Renal cortical epithelial cell (primary cell): ENCODE data around the gene TAPBP. TPM values are rescaled to one million over a fixed set of nuclear protein-coding genes. Genes with fewer than 3 reads are reported as not detected.

Experiments
- DNase-seq: peaks from one replicate; pipeline ENCODE4 v3.0.0-alpha.2; 2011; ENCODE audit warnings: low read depth
- total RNA-seq: library from RNA; depleted of rRNA; stranded (reverse); fragments of >200 nt; gene quantifications from 2 replicates; pipeline ENCODE4 v1.2.3, GENCODE V29; 2014

TAPBP gene
- total RNA-seq, 1 donor from 2014 or later: 147 TPM

DNA sequence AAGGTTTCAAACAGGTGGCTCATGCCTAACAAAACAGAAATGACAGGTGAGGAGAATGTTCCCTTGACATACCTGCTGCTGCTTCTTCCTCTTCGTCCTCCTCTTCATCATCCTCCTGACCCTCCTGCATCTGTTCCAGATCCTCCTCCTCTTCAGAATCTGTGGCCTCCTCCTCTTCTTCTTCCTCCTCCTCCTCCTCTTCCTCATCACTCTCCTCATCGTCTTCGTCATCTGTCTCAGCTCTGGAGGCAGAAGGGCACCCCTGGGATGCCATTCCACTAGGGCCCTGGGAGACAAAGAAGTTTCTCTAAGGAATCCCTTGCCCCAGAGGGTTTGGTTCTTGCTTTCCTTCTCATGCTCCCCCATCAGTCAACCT is 6.0 kb upstream of the TAPBP start:
- no peak for DNase-seq

GRCh38 chr6:33318426-33319073 is 4.7 kb upstream of the TAPBP start:
- no peak for DNase-seq

DNA sequence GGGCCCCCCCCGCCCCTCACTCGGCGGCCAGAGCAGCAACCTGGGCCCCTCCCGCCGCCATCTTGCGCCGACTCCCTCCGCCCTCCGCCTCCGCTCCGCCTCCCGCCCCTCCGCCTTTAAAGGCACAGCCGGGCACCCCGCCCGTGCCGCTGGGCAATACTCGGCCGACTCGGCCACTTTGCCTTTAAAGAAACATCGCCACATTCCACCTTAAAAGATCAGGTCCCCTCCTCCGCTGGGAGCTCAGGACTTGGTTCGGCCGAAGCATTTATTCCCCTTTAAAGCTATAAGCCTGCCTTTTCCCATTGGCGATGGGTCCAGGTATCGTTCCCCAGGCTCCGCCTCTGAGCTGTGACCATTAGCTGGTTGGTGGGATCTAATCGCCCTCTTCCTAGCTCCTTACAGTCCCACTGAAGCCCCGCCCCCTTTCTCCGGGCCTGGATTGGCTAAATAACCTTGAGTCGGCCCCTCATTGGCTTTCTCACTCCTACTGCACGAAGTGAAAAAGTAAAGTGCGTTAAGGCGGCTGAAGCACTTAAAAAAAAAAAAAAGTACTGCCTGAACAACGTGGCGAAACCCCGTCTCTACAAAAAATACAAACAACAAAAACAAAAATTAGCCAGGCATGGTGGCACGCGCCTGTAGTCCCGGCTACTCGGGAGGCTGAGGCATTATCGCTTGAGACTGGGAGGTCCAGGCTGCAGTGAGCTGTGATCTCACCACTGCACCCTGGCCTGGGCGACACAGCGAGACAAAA is 4.0 kb upstream of the TAPBP start, which contains the start of gene ZBTB22:
Gene ZBTB22 (minus strand): TSS at position 76 of the 757 bp plus-strand sequence. CDS start 828 bp downstream, outside the sequence.
- DNase-seq: peak; percentile 98

DNA sequence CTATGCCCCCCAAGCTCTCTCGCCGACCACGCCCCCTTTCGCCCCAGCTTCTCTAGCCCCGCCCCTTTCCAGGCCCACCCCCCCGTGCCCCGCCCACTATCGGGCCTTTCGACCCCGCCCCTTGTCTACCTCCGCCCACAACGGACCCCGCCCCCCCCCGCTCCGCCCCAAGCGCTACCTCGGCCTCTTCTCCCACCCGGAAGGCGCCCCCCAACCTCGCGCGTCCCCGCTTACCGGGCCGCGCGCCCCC is 3.5 kb upstream of the TAPBP start:
- no peak for DNase-seq

GRCh38 chr6:33316603-33317418 is 2.9 kb upstream of the TAPBP start:
- DNase-seq: no peak

GRCh38 chr6:33315793-33316602 is 2.1 kb upstream of the TAPBP start:
- DNase-seq: no peak

- no peak for DNase-seq
These were observed 1.3 kb upstream of the TAPBP start for GRCh38 chr6:33314943-33315792.

DNA sequence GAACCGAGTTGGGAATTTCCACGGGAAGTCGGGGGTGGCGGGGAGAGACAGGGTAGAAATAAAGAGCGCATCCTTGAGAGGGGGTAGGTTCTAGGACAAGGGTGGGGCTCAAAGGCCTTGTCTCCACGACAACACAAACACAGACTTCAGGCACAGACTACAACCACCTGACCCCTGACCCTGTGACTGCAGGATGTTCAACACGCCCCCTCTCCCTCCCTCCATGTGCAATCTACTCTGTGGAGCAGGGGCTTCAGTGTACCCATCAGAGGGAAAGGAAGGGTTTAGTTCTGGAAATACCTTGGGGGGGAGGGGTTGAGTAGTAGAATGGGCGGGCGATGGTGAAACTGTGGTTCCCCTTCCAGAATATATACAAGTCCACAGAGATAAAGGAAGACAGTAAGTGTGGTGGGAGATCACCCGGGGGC is 651 bp upstream of the TAPBP start:
- DNase-seq: peak; percentile 82

GRCh38 chr6:33313105-33313708 is 671 bp downstream of the TAPBP start:
- no peak for DNase-seq

DNA sequence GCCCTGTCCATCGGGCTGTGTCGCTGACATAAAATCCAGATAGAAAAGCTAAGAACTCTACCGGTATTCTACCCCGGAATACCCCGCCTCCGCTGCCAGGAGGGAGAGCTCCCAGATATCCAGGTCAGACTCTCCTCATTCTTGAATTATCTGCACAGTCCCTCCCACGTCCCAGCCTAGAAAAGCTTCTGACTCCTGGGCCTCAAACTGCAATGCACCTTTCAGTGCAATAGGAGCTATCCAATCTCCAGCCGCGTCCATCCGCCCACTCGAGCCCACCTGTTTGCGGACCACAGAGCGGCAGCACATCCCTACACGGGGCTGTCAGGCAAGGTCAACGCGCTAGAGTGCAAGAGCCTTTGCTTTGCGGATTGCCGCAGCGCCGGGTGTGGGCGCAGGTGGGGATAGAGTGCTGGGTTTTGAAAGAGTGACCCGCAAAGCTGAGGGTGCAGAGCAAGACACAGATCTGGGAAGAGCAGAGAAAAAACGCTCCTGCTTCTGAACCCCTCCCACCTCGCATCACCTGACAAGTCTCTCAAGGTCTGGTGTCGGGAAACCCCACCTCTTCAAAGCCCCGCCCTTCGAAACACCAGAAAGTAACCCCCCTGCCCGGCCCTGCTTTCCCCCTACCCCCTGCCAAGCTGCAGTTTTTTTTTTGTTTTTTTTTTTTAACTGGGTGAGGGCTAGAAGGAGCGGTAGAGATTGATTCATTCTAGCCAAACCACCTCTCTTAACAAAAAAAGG is 1.3 kb downstream of the TAPBP start:
- DNase-seq: peak; percentile 87

GRCh38 chr6:33306356-33306755 is 7.5 kb downstream of the TAPBP start:
- DNase-seq: no peak

GRCh38 chr6:33305052-33305451 is 8.8 kb downstream of the TAPBP start:
- no peak for DNase-seq

DNA sequence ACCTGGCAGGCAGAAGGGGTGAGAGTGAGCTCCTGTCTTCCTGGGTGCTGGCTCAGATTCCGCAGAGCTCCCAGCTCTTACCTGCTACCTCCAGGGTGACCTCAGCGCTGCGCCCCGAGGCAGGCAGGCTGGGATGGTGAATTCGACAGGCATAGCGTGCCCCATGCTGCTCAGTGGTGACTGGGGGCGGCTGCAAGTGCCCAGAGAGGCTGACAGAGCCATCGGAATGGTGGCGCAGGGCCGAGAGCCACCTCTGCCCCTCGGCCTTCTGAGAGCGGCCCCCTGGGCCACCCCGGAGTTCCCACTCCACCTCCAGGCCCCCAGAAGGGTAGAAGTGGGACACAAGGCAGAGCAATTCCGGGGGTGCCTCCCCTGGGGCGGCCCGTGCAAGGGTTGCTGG is 9.7 kb downstream of the TAPBP start:
- no peak for DNase-seq

DNA sequence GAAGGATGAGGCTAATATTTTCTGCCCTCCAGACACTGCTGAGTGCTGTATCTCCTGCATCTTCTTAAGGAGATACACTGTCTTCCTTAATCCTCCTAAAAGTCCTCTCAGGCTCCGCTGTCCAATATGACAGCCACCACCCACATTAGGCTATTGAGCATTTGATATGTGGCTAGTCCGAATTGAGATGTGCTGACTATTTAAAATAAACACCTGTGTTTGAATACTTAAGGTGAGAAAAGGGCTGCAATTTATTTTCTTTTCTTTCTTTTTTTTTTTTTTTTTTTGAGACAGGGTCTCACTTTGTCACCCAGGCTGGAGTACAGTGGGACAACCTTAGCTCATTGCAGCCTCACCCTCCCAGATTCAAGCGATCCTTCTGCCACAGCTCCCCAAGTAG is 12.0 kb downstream of the TAPBP start:
- DNase-seq: no peak

- DNase-seq: peak; percentile 73
These were observed 14.5 kb downstream of the TAPBP start for GRCh38 chr6:33299237-33299944.

DNA sequence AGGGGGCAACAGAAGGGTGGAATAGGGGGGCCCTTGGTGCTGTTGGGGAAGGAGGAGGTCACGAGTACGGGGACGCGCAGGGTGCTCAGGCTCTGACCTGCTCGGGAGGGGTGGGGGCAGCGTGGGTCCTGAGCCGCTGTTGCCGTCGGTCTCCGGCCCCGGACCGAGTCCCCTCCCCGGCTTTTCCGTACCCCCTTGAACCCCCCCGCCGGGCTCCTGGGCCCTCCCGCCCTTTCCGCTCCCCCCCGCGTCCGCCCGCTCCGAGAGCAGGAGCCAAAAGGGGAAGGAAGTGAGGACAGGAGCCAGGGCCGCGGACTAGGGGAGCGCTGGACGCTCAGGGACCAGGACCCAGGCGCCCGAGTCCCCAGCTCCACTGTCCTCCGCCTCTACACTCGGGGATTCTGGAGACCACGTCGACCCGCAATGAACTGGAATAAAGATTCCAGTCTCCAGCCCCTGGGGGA is 15.1 kb downstream of the TAPBP start, which contains the start of gene RGL2:
Gene RGL2 (minus strand): TSS at position 170 of the 464 bp plus-strand sequence. CDS start 332 bp downstream, outside the sequence.
- no peak for DNase-seq

DNA sequence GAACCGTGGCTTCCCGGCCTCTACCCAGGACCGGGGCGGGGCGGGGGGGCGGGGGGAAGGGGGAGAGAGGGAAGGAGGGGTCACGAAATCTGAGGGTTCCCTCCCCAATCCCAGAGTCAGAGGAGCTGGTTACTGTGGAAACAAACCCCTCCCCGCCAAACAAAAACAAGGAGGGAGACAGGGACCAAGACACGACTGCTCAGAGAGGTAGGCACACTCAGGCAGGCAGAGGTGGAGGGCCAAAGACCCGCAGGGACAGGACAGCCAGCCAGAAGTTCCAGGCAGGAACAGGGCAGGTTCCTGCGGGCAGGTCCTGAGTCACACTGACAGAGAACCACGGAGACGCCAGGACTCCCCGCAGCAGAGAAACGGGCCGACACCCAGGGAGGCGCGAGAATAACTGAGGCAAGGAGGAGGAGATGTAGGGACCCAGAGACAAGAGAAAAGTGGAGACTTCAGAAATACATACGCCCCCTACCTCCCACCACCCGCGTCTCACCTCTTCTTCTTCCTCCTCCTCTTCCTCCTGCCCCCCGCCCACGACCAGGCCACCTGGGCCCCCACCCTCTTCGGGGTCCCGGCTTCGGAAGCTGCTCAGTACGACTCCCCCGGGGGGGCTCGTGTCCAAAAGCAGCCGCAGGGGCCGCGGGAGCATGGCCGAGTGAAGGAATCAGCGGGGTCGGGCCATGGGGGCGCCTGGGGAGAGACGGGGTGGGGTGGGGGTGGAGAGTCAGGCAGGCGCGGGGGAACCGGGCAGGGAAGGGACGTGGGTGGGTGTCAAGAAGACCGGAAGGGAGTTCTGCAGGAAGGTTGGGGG is 15.7 kb downstream of the TAPBP start:
- DNase-seq: peak; percentile 80

DNA sequence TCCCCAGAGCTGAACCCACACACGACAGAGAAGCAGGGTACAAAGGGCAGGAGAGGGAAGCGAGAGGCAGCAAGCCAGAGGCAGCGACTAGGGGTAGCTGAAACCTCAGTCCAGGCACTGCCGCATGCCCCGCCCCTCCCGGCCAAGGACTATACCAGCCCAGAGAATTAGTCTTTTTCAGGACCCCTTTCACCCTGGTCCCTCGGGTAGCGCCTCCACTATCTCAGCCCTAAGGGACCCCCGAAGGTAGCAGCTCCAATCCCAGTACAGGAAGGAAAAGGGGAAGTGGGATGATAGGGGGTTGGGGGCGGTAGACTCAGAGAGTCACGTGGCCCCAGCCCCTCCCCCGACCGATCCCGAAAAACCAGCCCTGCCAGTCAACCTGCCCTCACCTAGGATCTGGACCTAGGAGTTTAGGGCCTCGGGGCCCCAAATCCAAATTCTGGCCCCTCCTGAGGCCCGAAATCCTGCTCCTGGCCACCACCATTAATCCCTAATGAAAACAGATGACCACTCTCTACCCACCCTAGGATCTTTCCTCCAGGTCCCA is 16.4 kb downstream of the TAPBP start:
- no peak for DNase-seq
